Measurements from ENCODE around the gene EYA2.
"Not testable (repeated sequence)": the region's sequence is repeated elsewhere in the genome, so short reads cannot be mapped to it uniquely, and the experiment has no call there.

Gene EYA2

GRCh38 chr20:47175493-47175892 is 280.9 kb downstream of the EYA2 start:
- TF ChIP-seq CTCF (IDR thresholded peaks at IDR 0.05; ENCODE audit: low read depth, low read length) = no peak
- DNase-seq (ENCODE audit: extremely low read depth, low read depth) = no peak

- DNase-seq (ENCODE audit: extremely low read depth, low read depth) = not testable (repeated sequence)
Measured at GRCh38 chr20:47176217-47176616, 281.6 kb downstream of the EYA2 start.

GRCh38 chr20:47178277-47178676 is 283.6 kb downstream of the EYA2 start:
- no peak for DNase-seq (ENCODE audit: extremely low read depth, low read depth)
- no peak for TF ChIP-seq CTCF (IDR thresholded peaks at IDR 0.05; ENCODE audit: low read depth, low read length)

- no peak for DNase-seq (ENCODE audit: extremely low read depth, low read depth)
- TF ChIP-seq CTCF (IDR thresholded peaks at IDR 0.05; ENCODE audit: low read depth, low read length) = no peak
Measured at GRCh38 chr20:47178851-47179250, 284.2 kb downstream of the EYA2 start.

- TF ChIP-seq CTCF (IDR thresholded peaks at IDR 0.05; ENCODE audit: low read depth, low read length) = no peak
- no peak for DNase-seq (ENCODE audit: extremely low read depth, low read depth)
Measured at GRCh38 chr20:47179267-47179666, 284.6 kb downstream of the EYA2 start.

- TF ChIP-seq CTCF (IDR thresholded peaks at IDR 0.05; ENCODE audit: low read depth, low read length) = no peak
- no peak for DNase-seq (ENCODE audit: extremely low read depth, low read depth)
Measured at GRCh38 chr20:47181056-47181862, 286.6 kb downstream of the EYA2 start.

- DNase-seq (ENCODE audit: extremely low read depth, low read depth) = no peak
- TF ChIP-seq CTCF (IDR thresholded peaks at IDR 0.05; ENCODE audit: low read depth, low read length) = no peak
Measured at GRCh38 chr20:47183367-47183766, 288.7 kb downstream of the EYA2 start.

All from AG09319 (cell line).